T-helper 1 cell (primary cell): ENCODE results near the gene AKNA.
A peak's percentile ranks its signal among the peaks of the same experiment; 100 is the strongest.

Source experiments
- DNase-seq, 5 donors: peaks; one replicate each; pipeline ENCODE4 v3.0.0-alpha.2; 2012 to 2020
- total RNA-seq, 4 donors: gene quantifications; one replicate each; lab custom pipeline; 2026; lab: John Stamatoyannopoulos, UW

AKNA gene, protein sequence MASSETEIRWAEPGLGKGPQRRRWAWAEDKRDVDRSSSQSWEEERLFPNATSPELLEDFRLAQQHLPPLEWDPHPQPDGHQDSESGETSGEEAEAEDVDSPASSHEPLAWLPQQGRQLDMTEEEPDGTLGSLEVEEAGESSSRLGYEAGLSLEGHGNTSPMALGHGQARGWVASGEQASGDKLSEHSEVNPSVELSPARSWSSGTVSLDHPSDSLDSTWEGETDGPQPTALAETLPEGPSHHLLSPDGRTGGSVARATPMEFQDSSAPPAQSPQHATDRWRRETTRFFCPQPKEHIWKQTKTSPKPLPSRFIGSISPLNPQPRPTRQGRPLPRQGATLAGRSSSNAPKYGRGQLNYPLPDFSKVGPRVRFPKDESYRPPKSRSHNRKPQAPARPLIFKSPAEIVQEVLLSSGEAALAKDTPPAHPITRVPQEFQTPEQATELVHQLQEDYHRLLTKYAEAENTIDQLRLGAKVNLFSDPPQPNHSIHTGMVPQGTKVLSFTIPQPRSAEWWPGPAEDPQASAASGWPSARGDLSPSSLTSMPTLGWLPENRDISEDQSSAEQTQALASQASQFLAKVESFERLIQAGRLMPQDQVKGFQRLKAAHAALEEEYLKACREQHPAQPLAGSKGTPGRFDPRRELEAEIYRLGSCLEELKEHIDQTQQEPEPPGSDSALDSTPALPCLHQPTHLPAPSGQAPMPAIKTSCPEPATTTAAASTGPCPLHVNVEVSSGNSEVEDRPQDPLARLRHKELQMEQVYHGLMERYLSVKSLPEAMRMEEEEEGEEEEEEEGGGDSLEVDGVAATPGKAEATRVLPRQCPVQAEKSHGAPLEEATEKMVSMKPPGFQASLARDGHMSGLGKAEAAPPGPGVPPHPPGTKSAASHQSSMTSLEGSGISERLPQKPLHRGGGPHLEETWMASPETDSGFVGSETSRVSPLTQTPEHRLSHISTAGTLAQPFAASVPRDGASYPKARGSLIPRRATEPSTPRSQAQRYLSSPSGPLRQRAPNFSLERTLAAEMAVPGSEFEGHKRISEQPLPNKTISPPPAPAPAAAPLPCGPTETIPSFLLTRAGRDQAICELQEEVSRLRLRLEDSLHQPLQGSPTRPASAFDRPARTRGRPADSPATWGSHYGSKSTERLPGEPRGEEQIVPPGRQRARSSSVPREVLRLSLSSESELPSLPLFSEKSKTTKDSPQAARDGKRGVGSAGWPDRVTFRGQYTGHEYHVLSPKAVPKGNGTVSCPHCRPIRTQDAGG (N-terminal part only)
- 497 to 778 (median 639) reads per million in 4 donors for total RNA-seq

DNA sequence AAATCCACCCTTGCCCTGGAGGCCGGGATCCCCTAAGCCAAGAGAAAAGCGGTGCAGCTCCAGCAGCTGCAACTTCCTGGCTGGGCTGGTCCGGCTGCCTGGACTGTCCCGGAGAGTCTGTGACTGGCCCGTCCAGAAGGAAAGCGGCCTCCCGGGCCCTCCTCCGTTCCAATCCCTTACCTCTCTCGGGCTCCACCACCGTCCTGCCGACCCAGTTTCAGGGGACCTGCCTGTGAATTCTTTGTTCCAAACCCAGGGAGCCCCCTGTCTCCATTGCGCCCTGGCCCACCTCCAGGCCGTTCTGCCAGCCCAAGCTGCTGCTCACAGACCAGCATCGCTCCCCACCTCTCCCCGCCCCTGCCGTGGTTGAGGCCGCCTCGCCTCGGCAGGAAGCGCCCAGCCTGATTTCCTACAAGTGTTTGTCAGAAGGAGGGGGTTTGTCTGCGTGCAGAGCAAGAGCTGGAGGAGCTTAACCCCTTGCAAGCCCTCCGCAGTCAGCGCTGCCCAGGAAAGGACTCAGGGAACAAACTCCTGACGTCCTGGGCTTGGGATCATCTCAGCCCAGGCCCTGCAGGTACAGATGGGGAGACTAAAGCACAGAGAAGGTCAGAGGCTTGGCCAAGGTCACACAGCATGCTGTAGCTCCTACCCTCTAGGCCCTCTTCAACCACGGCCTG lies at the start of gene AKNA:
AKNA (minus strand) TSS at position 303 of the 677 bp plus-strand sequence. CDS start 6,649 bp downstream, outside the sequence.
- DNase-seq: peak; percentile 58 to 91 (median 73)

DNA sequence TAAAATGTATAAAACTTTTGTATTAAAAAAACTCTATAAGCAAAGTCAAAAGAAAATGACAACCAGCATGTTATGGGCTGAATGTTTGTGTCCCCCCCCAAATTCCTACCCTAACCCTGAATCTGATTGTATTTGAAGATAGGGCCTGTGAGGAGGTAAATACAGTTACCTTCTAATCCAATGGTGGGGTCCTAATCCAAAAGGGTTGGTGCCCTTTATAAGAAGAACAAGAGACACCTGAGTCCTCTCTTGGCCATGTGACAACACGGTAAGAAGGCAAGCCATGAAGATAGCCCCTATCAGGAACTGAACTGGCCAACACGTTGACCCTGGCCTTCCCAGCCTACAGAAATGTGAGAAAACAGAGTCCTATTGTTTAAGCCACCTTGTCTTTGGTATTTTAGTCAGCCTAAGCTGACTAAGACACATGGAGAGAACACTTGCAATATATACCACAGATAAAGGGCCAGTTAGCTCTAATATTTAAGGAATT lies 49.7 kb upstream of the AKNA start:
- no peak for DNase-seq

DNA sequence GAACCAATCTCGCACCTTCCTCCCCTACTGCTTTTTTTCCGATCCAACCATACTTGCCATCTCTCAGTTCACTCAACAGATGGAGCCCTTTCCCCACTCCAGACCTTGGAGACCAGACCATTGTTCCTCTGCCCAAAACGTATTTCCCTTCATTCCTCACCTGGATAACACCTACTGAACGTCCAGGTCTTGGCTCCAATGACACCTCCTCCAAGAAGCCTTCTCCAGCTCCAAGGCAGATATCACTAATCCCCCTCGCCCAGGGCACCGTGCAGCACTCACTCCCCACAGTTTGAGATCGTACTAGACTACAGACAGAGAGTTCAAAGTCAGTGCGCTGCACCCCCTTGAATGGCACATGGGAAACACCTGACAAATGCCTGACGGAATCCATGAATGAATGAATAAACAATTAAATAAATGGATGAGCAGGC lies 47.1 kb upstream of the AKNA start:
- no peak for DNase-seq

DNA sequence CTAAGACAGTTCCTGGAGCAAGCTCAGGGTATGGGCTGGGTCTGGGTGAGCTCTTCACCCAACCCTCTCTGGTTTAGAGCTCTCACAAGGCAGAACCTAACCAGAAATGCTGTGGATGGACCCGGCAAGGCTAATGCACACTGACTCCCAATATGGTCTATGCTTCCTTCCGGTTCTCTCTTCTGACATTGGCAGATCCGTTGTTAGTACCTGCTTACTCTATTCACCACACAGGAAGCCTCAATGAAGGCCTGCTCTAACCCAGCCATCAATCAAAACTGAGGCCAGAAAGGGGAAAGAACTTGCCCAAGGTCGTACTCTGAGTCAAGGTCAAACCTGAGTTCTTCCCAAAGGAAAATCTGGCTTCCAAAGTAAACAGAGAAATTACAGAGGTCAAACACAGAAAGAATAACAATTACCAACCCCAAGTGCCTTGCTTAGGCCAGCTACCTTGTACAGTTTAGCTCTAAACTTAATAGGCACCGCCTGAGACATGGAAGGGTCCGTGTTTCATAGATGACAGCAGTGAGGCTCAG lies 46.0 kb upstream of the AKNA start:
- DNase-seq: peak in 1 of 5 donors; percentile 33

DNA sequence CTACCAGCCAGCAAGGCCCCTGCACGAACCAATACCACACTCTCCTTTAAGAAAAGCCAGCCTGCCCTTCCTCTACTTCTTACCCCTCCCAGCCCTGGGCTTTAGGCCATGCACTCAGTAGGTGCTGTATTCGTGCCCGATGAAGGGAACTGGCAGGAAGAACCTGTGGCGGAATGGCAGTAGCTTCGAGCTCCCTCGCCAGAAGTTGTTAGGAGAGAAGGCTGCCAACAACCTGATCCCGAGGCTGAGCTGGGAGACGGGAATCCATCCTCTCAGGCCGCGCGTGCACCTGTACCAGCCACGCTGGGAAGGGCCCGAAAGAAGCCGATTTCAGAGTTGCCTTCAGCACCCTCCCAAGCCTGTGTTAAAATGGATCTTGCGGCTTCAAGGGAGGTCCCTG lies 45.3 kb upstream of the AKNA start:
- no peak for DNase-seq

DNA sequence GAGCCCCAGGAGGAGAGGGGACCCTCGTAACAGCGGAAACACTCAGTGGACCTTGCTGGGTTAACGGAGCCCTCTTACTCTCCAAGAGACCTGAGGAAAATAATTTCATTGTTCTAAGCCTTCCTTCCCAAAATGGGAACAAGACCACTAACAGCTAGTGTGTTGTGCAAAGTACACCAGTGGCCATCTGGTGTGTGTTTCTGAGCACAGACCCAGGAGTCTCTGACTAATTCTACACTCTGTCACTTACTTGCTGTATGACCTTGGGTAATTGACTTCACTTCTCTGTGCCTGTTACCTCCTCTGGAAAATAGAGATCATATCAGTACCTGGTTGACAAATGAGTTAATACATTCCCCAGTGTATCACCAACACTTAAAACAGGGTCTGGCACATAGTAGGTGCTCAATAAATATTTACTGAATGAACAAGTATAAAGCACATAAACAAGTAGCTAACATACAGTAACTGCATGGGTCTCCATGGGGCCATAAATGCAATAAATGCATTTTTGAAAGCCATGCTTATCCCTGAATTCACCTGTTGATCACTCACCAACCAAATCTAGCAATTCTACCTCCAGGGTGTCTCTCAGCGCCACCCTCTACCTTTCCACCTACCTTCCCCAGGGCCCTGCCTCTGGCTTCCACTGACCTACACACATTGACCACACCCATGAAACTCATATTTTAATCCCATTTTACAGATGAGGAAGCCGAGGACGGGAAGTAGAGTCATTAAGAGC lies 44.7 kb upstream of the AKNA start:
- DNase-seq: no peak

DNA sequence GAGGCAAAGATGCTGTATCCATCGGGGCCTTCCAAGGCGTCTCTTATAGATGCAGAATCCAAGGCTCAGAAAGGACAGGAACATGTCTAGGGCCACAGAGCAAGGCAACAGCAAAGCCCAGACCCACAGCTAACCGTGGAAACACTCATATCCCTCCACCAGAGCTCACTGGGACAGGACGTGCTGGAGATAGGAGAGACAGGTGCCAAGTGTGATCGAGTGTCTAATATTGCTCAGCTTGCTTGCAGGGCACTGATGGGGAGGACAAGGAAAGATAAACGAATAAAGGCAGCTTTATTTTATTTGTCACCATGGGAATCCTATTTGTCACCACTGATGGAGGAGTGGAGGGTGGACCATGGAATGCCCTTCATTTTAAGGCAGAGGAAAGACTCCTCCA lies 44.0 kb upstream of the AKNA start:
- DNase-seq: no peak

DNA sequence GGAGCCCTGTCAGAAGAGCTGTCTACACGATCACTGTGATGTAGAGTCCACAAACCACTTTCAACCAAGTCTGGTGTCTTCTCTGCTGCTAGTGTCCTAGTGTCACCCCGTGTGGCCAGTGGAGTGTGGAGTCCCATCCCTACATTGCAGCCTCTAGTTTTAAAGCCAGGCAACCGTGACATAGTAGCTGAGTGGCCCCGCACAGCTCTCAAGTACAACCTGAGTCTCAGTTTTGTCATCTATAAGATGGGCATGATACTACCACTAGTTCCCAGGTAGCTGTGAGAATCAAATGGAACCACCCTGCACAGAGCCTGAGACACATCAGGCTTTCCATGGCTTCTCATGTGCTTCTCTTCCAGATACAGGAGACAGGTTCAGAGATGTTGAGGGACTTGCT lies 43.2 kb upstream of the AKNA start:
- no peak for DNase-seq

DNA sequence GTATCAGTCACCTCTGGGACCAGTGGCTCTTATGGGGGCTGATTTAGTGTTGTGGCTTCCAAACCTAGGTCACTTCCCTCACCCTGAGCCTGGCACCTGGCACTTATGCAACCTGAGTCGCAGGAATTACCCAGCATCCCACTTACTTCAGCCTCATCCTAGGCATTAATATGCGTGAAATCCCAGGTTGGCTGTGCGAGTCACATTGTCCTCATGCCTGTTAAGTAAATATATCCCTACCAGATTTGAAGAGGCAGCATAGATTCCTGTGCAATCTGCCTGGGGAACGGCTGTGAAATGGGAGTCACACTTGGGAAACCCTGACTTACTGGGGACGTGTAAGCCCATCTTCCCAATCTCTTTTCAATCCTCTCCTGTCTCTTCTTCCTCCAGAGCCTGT lies 42.7 kb upstream of the AKNA start:
- no peak for DNase-seq

DNA sequence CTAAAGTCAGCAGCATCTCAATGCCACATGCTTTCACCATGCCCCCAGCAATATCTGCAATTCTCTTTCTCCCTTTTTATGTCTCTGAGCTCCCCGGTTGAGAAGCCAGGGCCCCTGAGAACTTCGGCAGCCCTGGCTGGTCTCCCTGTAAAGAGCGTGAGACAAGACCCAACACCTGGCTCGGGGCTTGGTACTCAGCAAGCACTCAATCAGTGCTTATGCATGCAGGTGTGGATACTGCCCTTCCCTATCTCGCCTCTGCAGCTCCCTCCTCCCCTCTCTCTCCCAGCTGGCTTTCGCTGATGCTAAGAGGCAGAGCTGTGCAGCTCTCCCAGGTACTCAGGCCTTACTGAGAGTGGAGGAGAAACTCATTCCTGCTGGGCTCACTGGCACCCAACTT lies 41.7 kb upstream of the AKNA start:
- no peak for DNase-seq

DNA sequence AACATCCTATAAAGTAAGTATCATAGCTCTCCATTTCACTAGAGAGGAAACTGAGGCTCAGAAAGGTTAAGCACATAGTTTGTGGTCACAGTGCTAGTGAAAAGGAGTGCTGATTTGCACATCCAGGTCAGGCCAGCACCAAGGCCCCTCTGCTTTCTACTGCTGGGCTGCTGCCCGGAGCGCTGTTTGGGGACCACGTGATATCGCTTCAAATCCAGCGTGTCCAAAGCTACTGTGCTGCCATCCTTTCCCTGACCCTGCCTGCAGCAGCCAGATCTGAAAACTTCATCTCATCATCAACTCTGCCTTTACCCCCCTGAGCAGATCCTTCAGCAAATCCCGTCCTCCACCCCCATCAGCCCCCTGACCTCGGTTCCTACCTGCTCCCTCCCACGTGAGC lies 40.7 kb upstream of the AKNA start:
- no peak for DNase-seq

DNA sequence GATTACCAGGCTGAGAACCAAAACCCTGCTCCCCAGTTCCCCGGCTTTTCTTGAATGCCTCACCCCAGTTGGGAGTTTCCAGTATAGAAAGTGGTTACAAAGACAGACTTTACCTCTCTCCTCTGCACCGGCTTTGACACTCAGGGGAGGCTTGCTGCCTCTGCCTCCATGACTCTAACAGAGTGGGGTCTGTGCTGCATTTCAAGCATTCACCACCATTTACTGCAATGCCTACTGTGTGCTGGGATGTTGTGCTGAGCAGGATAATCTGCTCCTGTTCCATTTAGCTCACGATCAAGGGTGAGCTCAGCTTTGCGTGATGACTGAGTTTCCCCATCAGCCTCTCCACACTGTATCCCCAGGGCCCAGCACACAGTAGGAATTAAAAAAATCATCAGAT lies 39.9 kb upstream of the AKNA start:
- no peak for DNase-seq

DNA sequence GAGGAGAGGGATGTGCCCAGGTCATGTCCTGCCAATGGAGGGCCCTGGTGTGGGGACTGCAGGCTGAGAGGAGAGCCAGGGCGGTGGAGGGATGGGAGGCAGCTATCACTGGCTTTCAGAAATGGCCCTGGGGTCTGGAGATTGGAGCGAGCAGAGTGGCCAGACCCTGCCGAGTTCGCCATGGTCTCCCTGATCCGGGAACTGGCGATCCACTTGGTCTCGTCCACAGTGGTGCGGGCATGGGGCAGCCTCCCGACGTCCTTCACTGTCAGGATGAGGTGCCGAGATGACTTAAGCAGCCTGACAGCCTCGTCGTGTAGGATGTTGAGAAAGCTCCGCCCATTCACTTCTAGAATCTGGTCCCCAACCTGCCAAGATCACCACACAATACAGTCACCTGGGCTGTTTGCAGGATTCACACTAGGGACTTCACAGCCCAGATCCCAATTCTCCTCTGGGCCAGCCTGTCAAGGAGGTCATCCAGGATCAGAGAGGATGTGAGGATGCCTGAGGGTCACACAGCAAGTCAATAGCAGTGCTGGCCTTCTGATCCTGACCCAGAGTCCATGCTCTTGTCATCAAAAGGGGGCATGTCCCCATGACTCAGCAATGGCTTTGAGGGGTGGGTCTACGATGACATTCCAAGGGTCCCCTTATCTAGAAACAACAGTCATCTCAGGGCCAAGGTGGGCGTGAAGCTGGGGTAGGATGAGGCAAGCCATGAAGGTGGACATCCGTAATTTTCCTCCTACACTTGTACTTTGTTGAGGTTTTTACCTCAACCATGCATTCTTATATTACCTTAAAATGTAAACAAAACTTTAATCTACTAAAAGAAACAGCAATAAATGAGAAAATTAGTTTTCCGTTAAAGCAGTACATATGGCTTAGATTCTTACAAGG lies 38.5 kb upstream of the AKNA start:
- no peak for DNase-seq

DNA sequence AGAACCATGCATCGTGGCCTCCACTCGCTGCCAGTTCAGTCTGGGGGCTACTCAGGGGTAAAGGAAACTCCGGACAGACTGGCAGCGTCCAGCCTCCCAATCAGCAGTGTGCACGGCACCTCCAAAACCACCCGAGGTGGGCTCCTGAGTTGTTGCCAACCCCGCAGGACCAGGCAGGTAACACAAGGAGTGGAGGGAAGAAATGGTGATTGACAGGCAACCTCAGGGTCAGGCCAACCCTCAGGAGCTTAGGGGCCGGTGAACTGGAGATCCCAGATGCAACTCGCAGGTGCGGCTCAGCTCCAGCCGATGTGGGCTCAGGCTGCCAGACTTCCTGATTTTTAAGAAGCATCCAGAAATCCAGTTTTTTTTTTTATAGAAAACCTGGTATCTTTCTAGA lies 37.3 kb upstream of the AKNA start:
- no peak for DNase-seq

DNA sequence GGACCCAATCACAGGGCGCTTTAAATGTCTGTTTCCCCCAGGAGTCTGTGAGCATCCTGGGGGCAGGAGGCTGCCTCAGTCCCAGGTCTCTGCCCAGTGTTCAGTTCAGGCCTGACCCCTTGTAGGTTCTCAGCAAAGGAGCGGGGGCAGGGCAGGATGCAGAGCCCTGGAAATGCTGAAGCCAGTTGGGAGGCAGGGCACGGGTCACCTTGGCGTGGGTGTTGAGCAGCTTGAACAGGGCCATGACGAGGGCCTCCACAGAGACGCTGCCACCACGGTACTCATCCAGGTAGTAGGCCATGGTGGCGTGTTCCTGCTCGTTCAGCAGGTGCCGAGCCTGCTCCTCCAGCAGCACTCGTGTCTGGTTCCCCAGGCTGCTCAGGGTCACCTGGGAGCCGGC lies 36.3 kb upstream of the AKNA start:
- no peak for DNase-seq

DNA sequence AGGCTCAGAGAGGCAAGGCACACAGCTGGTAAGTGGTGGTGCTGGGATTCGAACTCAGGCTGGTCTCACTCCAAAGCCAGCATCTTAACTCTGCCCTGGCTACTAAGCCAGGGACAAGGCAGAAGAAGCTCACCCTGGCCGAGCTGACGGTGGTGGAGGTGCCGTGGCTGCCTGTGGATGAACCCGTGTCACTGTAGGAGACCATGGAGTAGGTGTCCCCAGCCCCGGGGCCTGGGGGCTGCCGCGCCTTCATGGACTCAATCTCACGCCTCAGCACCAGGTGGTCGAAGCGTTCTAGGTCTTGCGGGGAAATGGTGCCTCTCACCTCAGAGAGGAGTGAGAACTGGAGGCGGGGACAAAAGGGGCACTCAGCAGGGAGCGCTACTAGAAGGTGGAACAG lies 35.4 kb upstream of the AKNA start:
- no peak for DNase-seq

DNA sequence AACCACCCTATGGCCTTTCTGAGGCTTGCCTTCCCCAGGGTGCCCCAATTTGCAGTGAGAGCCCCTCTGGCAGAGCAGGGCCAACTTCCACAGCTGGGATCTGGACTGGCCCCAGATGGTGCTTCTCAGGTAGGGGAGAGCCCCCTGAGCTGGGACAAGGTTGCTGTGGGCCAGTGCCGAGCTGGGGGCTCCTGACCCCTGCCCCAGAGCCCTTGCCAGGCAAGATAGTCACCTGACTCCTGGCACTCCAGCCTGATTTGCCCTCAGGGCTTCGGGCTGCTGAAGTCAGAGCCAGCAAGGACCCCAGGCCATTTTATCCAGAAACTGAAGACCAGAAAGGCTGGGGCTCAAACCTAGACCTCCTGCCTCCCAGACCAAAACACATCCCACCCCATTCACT lies 33.4 kb upstream of the AKNA start:
- no peak for DNase-seq

DNA sequence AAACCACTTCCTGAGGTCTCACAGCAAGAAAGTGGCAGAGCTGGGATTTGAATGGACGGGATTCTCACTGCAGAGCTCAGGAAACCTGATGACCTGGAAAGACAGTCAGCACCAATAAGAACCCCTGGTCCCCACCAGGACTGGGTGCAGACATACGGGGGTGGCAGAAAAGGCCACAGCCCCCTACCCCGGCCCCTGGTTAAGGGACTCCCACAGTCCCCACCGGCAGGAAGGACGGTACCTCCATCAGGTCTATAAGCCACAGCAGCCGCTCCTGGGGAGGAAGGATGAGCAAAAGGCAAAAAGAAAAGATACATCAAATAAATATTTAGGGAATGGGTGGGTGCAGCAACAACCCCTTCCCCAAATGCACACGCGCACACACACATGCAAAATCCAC lies 32.0 kb upstream of the AKNA start:
- no peak for DNase-seq

DNA sequence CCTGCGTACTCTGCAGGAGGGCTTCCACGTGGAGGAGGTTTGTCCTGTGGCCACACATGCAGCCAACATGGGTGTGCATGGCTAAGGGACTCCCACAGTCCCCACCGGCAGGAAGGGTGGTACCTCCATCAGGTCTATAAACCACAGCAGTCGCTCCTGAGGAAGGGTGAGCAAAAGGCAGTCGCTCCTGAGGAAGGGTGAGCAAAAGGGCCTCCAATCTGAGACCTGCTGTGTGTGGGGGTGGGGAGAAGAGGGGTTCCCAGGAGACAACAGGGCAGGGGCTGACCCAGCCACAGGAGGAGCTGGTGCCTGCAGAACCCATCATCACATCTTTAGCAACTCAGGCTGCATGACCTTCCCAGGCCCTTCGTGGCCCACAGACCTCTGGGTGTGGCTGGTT lies 30.3 kb upstream of the AKNA start:
- no peak for DNase-seq

DNA sequence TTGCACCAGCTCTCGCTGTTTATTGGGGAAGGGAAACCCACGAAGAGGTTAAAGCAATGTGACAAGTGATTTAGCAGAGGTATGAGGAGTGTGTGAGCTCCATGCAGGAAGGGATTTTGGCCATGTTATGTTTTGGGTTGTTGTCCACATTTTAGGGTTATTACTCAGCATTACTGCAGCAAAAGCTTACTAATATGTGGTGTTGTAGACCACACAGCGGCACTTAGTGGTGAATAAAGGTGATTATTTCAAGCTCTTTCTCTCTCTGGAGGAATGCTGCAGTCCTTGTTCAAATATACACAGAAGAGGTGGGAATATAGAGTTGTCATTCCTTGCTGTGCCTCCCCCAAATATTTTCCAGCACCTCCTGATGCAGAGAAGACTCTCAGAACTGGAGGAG lies 29.7 kb upstream of the AKNA start:
- no peak for DNase-seq
